ENCODE measurements around the gene MITF. TPM values are rescaled to one million over a fixed set of nuclear protein-coding genes. Genes with fewer than 3 reads are reported as not detected.

Gene MITF
- total RNA-seq, 1 donor from 2014 or later, result 8.7 TPM

GRCh38 chr3:69867941-69868505, 128.8 kb downstream of the MITF start:
- Mint-ChIP-seq H3K27ac (no peak overlapping the region), H3K4me1 (ENCODE audit: unreplicated experiment) (peaks cover 17% of the 10 kb centered on the region), H3K9me3 (no peaks in the 10 kb centered on the region), H3K36me3 (no peaks in the 10 kb centered on the region), H3K27me3 (no peaks in the 10 kb centered on the region), H3K4me3 (no peak overlapping the region)
- no peak for DNase-seq (ENCODE audit: extremely low spot score, unreplicated experiment)
- TF ChIP-seq CTCF (conservative IDR thresholded peaks at IDR 0.05), result no peak

GRCh38 chr3:69868841-69869420, 129.7 kb downstream of the MITF start:
- Mint-ChIP-seq H3K36me3 (no peaks in the 10 kb centered on the region), H3K9me3 (no peaks in the 10 kb centered on the region), H3K4me3 (no peak overlapping the region), H3K27ac (no peak overlapping the region), H3K27me3 (no peaks in the 10 kb centered on the region), H3K4me1 (ENCODE audit: unreplicated experiment) (peaks cover 17% of the 10 kb centered on the region)
- no peak for DNase-seq (ENCODE audit: extremely low spot score, unreplicated experiment)
- TF ChIP-seq CTCF (conservative IDR thresholded peaks at IDR 0.05), result no peak

- H3K27me3 Mint-ChIP-seq, result no peaks in the 10 kb centered on the region
- H3K4me1 Mint-ChIP-seq (ENCODE audit: unreplicated experiment), result peaks cover 17% of the 10 kb centered on the region
- no peaks in the 10 kb centered on the region for H3K9me3 Mint-ChIP-seq
- H3K4me3 Mint-ChIP-seq, result no peak overlapping the region
- no peaks in the 10 kb centered on the region for H3K36me3 Mint-ChIP-seq
- no peak for DNase-seq (ENCODE audit: extremely low spot score, unreplicated experiment)
- no peak for TF ChIP-seq CTCF (conservative IDR thresholded peaks at IDR 0.05)
- no peak overlapping the region for H3K27ac Mint-ChIP-seq
Observed at GRCh38 chr3:69869643-69870042, 130.4 kb downstream of the MITF start.

GRCh38 chr3:69871251-69871650, 132.0 kb downstream of the MITF start:
- TF ChIP-seq CTCF (conservative IDR thresholded peaks at IDR 0.05), result no peak
- H3K4me3 Mint-ChIP-seq, result no peak overlapping the region
- peaks cover 17% of the 10 kb centered on the region for H3K4me1 Mint-ChIP-seq (ENCODE audit: unreplicated experiment)
- no peaks in the 10 kb centered on the region for H3K27me3 Mint-ChIP-seq
- H3K9me3 Mint-ChIP-seq, result no peaks in the 10 kb centered on the region
- no peak overlapping the region for H3K27ac Mint-ChIP-seq
- DNase-seq (ENCODE audit: extremely low spot score, unreplicated experiment), result no peak
- no peaks in the 10 kb centered on the region for H3K36me3 Mint-ChIP-seq

- Mint-ChIP-seq H3K27me3 (no peaks in the 10 kb centered on the region), H3K4me1 (ENCODE audit: unreplicated experiment) (peaks cover 11% of the 10 kb centered on the region), H3K27ac (no peak overlapping the region), H3K9me3 (no peaks in the 10 kb centered on the region), H3K4me3 (no peak overlapping the region), H3K36me3 (no peaks in the 10 kb centered on the region)
- TF ChIP-seq CTCF (conservative IDR thresholded peaks at IDR 0.05), result no peak
- no peak for DNase-seq (ENCODE audit: extremely low spot score, unreplicated experiment)
Observed at GRCh38 chr3:69871868-69872267, 132.6 kb downstream of the MITF start.
